CD4-positive, alpha-beta T cell treated with Interleukin-4 for 4 hours (primary cell): Measurements from ENCODE around the gene ATP10B.

ENCODE experiments used
- DNase-seq: peaks from one replicate; pipeline ENCODE4 v3.0.0-alpha.2; 2020

ATP10B gene

DNA sequence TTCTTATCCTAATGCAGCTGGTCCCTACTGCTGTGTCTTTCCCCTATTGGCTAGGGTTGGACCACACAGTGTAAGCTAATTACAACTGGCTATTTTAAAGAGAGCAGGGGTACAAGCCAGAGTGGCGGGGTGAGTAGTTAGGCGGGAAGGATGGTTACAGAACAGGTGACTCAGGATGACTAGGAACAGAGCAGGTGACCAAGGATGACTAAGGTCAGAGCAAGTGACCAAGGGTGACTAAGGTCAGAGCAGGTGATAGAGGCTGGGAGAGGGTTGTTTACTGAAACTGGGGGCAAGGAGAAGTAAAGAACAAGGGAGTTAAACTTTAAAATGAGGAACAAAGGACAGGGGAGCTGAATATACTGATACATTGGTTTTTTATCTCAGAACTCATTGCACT lies 304.9 kb downstream of the ATP10B start:
- no peak for DNase-seq

DNA sequence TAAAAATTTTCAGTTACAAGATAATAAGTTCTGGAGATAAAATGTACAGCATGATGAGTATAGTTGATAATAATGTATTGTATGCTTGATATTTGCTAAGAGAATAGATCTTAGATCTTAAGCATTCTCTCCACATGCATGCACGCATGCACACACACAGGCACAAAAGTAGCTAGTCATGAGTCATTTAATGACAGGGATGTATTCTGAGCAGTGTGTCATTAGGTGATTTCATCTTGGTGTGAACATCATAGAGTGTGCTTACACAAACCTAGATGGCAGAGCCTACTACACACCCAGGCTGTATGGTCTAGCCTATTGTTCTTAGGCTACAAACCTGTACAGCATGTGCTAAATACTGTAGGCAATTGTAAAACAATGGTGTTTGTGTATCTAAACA lies 306.2 kb downstream of the ATP10B start:
- no peak for DNase-seq

DNA sequence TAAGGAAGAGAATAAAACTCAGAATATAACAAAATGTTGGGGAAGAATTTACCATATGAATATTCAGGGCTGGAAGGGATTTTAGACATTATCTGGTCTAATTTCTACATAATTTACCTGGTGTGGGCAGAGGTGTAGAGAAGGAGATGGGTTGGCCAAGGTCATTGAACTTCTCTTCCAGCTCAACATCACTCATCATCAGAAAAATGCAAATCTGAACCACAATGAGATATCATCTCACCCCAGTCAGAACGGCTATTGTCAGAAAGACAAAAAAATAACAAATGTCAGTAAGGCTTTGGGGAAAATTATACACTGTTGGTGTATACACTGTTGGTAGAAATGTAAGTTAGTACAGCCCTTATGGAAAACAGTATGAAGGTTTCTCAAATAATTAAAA lies 308.6 kb downstream of the ATP10B start:
- no peak for DNase-seq

DNA sequence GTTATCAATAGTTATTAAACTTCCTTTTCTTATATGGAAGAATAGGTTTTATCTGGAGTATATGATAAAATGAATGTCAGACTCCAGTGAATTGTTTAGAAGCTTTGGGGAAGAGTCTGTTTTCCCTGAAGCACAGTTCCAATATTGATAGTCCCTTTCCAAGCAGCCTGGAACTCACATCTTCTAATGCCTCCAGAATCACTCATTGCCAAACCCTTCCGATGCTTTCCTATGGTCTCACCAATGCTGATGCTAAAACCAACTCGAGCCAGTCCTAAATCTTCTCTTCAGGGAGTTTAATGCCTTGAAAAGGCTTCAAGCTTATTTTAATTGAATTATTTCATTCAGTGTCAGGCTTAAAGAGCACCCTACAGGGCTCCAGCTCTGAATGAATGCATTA lies 309.2 kb downstream of the ATP10B start:
- DNase-seq = no peak

DNA sequence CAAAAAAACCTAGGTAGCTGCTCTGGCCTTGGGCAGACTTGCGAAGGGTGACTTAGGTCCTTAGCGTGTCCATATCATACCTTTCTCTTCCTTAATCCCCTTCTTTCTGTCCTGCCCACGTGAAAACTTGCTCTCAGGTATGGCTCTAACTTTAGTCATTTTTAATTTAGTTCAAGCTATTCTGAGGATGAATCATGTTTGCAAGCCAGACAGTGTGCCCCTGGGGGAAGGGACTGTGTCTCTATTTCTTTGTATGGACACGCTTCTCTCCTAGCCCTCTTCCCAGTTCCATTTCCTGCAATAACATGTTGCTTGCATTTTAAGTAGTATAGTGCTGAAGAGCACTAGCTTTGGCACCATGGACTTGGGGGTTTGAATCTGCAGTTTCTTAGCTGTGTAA lies 309.7 kb downstream of the ATP10B start:
- DNase-seq = no peak

DNA sequence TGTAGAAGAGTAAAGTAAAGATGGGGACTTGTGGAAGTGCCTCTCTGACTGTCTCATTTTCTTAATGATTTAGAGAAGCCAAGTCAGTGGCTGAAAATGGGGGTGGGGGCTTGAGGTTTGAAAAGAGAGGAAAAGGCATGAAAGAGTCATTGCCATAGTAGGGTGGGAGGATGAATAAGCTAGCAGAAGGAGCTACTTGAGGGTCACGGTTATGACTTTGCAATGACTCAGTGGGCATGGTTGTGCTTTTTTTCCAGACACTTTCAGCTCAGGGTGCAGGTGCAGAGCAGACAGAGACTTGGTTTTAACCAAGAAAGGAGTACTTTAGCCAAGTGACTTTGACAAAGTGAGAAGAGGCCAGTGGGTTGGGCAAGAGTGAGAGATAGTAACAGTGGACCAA lies 312.6 kb downstream of the ATP10B start:
- no peak for DNase-seq

DNA sequence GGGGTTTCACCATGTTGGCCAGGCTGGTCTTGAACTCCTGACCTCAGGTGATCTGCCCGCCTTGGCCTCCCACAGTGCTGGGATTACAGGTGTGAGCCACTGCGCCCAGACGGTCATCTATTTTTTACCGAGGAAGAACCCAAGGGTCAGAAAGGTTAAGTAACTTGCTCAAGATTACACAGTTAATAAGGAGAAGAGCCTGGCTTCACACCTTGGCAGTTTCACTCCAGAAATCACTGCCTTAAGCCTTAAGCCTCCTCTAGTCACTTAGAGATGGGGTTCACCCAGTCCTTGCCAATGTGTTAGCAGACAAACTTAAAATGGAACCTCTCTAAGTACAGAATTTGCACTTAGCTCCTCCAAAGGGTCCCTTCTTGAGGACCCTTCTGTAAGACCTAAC lies 314.1 kb downstream of the ATP10B start:
- DNase-seq = no peak

DNA sequence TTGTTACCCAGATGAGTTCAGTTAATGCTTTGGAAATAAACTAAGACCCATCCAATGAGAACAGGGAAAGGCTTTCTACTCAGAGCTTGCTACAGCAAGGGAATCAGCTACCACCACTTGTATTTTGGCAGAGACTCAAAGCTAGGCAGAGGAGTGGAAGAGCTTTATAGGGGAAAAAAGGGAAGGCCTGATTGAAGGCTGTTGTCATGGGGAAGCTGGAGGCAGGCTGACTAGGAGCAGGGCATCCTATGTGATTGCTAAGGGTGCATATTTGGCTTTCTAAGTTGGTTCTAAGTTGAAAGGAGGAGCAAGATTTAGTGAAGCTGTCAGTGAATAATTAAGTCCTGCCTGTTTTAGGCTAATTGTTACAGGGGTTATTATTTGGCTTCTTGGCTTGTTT lies 314.9 kb downstream of the ATP10B start:
- DNase-seq = no peak

DNA sequence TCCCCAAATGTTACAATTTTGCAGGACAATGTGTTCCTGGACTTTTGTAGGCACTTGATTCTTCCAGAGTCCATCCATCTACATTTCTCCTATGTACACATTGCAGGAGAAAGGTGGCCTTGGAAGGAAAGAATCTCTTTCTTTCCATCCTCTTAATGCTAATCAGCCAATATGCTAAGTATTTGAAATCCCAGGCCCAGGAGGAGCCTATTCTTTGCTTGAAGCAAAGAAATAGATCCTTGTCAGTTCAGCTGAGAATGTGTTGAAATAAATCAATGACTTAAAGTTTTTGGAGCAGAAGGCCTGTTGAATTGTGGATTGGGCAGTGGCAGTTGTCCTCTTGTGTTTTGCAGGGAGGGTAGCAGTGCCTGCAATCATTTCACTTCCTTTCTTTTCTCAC lies 317.1 kb downstream of the ATP10B start:
- DNase-seq = no peak

DNA sequence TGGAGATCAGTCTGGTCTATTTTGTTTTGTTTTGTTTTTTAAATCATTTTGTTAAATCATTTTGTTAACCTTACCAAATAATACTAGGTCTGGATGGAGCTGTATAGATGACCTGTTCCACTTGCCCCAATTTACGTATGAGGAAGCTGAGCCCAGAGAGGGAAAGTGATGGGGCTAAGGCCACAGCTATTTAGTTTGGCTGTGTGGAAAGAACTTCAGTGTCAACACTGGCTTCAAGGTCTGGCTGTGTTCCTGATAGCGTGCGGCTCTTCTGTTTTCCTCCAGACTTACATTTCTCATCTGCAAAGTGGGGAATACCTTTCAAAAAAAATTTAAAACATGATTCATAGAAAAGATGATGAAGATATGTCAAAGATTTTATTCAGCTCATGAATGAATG lies 317.9 kb downstream of the ATP10B start:
- DNase-seq = no peak

DNA sequence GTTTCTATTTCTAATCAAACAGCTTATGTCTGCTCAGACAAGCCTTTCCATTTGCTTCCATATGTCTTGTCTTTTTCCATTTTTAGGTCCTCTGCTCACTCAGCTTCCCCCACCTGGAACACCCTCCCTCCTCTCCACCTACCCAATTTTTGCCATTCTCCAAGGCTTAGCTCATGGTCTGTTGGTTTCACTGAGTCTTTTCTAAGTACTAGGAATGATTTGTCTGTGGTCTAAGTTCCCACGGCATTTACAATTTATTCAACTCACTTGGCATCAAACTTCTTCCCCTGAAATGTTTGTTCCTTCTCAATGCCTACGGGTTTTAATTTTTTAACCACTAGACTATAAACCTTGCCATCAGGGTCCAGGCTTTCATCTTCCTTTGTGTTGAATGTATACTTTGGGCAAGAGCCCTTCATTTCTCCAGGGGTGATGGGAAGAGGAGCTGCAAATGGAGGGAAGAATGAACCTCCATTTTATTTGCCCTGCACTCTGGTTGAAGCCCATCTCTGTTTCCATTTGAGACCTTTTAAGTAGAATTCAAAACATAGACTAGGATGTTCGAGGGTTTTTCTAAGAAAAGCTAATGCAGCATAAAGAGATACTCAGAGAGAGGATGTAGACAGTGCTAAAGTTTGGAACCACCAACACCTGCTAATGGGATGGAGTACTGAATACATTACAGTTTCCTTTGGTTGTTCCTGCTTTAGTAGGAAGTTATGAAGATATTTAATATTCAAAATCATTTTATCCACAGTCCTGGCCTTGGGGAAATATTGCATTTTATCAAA lies 326.3 kb downstream of the ATP10B start:
- no peak for DNase-seq

DNA sequence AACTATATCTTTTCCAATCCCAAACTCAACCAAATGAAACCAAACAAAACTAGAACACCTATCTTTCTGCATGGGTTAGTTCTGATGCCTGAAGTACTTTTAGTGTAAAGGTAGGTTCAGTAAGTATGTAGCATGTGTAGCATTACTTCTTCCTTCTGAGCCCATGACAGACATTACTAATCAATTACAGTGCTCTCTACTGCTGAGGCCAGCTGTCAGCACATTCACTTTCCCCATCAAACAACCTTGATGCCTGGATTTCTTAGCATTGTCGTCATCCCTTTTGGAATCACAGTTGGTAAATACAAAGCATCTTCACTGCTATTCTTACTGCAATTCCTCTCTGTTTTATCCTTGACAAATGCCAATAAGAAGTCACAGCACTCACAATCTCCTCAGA lies 327.2 kb downstream of the ATP10B start:
- DNase-seq = no peak

DNA sequence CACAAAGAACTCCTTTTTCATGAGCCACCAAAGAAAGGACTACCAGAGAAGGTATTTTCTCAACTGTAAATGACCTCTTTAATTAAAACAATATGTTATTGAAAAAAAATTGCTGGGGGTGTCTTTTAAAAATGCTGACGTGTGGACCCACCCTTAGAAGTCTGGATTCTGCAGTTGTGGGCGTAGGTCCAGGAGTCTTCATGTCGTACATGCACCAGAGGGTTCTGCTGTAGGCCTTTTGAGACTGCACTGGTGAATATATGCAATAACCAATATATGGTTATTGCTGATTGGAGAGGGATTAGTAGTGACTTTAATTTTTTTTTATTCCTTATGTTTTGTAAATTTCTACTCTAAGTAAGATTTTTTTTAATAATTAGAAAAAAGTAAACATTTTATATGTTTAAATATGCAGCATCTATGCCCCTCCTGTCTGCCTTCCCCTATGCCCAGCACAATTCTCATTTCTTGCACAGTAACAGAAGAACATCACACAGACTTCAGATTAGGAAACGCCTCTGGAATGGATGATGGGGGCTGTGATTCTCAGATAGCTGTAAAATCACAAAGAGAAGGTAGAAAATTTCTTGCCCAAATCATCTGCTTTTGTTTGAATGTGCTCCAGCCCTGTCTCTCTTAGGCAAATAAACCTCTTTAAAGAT lies 328.4 kb downstream of the ATP10B start:
- no peak for DNase-seq

DNA sequence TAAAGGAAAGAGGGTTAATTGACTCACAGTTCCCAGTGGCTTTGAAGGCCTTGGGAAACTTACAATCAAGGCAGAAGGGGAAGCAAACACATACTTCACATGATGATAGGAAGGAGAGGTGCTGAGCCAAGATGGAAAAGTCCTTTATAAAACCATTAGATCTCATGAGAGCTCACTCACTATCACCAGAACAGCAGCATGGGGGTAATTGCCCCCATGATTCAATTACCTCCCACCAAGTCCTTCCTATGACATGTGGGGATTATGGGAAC lies 330.7 kb downstream of the ATP10B start:
- no peak for DNase-seq

DNA sequence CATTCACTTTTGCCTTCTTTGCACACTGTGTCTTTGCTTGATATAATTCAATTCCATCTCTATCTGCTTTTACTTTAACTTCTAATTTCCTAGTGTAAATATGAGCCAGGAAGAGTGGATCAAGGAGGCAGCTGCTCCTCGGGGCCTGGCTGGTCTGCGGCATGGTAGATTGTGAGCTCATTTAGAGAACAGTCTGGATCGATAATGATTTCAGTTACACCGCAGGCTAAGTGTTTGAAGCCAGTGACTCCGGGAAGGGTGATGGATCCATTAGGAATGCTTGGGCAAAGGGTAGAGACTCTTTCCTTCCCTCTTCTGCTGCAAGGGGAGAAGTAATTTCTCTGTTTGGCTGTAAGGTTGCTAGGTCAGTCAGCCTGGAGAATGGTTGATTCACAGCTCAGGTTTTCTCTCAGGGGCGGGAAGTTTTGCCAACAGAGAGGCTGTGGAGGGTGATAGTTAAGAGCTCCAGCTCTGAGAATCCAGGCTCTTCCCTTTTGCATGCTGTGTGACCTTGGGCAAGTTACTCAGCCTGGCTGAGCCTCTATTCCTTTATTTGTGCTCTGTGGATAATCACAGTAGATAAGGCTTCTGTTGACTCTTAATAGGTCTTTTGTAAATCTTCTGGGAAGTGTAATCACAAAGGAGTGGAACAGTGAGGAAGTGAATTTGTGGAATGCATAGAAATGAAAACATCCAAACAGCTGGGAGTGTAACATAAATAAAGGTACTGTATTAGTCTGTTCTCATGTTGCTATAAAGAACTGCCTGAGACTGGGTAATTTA lies 331.2 kb downstream of the ATP10B start:
- no peak for DNase-seq

DNA sequence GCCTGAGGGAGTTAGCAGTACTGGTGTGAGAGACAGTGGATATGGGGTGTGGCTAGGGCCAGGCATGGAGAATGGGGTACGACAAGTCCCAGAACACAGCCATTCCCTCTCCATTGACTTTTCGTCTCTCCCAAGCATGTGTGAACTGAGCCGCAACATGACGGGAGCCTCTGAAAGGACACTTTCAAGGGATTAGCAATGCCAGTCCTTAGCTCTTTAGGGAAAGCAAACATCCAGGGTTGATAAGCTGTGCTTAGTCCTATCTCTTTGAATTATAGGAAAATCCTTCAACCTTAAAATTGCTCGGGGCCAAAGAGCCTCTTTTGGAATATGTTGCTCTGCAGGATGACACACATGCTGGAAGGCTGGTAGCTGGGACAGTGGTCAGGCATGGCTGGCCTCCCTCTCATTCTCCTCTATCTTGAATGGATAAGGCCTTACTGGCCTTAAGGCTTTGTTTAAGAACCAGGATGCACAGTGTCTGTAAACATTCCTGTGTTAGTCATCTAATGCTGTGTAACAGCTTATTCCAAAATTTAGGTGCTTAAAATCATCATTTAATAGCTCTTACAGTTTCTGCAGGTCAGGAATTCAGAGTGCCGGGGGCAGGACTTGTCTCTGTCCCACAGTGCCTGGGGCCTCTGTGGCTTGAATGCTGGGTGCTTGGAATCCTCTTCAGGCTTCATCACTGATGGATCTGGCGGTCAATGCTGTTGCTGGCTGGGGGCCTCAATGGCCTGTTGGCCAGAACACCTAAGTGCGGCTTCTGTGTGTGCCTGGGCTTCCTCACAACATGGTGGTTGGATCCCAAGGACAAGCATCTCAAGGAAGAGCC lies 335.1 kb downstream of the ATP10B start:
- DNase-seq = no peak

DNA sequence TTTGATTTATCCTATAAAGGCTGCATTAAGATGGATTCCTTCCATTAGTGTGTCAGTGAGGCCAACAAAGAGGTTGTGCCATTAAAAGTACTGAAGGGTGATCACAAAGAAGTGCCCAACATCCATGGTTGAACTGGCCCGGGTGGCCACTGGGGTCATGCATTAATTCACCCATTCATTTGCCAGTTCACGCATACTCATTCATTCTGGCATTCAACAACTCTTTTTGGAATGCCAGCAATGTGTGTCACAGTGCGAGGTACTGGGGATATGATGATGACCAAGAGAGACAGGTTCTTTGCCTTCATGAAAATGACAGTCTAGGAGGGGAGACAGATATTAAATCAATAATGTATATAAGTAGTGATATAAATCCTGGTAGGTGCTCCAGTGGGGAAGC lies 337.1 kb downstream of the ATP10B start:
- DNase-seq = no peak

DNA sequence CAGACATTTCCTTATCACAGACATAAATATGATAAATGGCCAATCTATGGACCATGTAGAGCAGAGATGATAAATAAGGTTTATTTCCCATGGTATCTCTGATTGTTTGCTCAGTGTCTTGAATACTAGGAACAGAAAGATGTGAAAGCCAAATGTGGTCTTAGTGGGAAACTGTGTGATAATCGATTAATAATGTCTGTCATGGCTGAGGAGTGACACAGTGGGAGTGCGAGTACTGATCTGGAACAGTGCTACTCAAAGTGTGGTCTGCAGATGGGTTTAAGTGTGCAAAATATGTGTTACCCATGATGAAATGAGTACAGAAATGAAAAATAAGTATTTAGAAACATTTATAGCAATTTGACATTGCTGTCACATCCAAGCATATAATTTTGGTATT lies 337.8 kb downstream of the ATP10B start:
- DNase-seq = no peak

DNA sequence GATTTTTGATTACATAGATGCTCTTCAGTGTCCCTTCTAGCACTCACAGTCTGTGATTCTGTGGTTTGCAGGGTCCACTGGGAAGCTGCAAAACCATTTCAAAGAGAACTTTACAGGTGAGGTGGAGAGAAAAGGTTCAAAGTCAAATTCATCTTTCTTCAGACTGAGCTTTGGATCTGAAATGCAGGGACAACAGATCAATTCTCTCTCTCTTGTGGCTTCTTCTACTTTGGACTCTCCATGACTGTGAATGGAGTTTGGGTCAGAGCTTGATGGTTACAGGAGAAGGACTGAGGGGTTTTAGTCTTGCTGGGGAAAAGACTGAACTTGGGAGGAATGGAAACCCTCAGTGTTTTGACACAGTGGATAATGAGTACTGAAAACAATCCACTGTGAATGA lies 338.5 kb downstream of the ATP10B start:
- no peak for DNase-seq
